HG03280 (cell line): ENCODE results near the gene MIEN1.
A peak's percentile ranks its signal among the peaks of the same experiment; 100 is the strongest.
"Not testable (repeated sequence)": the region's sequence is repeated elsewhere in the genome, so short reads cannot be mapped to it uniquely, and the experiment has no call there.

Experiments
- ATAC-seq: cut with Tn5 transposase; IDR thresholded peaks from one replicate; pipeline ENCODE4 v1.9.1; 2021; ENCODE audit warnings: mild to moderate bottlenecking, moderate library complexity; ENCODE audit not compliant: unreplicated experiment

Gene MIEN1

GRCh38 chr17:39756380-39757079 is 26.2 kb upstream of the MIEN1 start:
- no peak for ATAC-seq

GRCh38 chr17:39755554-39756379 is 25.4 kb upstream of the MIEN1 start:
- ATAC-seq: no peak

- no peak for ATAC-seq
Observed at GRCh38 chr17:39754958-39755553, 24.7 kb upstream of the MIEN1 start.

GRCh38 chr17:39754161-39754957 is 24.0 kb upstream of the MIEN1 start:
- peak; percentile 62 for ATAC-seq

GRCh38 chr17:39753514-39754160 is 23.3 kb upstream of the MIEN1 start:
- peak; percentile 27 for ATAC-seq

GRCh38 chr17:39752241-39752881 is 22.0 kb upstream of the MIEN1 start:
- no peak for ATAC-seq

- no peak for ATAC-seq
Observed at GRCh38 chr17:39751637-39752036, 21.3 kb upstream of the MIEN1 start.

- ATAC-seq: no peak
Observed at GRCh38 chr17:39751016-39751543, 20.7 kb upstream of the MIEN1 start.

GRCh38 chr17:39750131-39751015 is 20.0 kb upstream of the MIEN1 start:
- ATAC-seq: no peak

GRCh38 chr17:39748444-39749034 is 18.2 kb upstream of the MIEN1 start:
- not testable (repeated sequence) for ATAC-seq

- ATAC-seq: no peak
Observed at GRCh38 chr17:39747745-39748144, 17.4 kb upstream of the MIEN1 start.

GRCh38 chr17:39746145-39746461 is 15.8 kb upstream of the MIEN1 start:
- no peak for ATAC-seq

GRCh38 chr17:39745335-39746144 is 15.2 kb upstream of the MIEN1 start:
- ATAC-seq: no peak

- no peak for ATAC-seq
Observed at GRCh38 chr17:39744836-39745215, 14.5 kb upstream of the MIEN1 start.

GRCh38 chr17:39744075-39744835 is 13.9 kb upstream of the MIEN1 start:
- ATAC-seq: no peak

GRCh38 chr17:39742856-39743436 is 12.6 kb upstream of the MIEN1 start:
- no peak for ATAC-seq
